Activated naive CD8-positive, alpha-beta T cell treated with anti-CD3 and anti-CD28 coated beads for 36 hours (primary cell): Measurements from ENCODE around the gene CACNA1C. TPM values are rescaled to one million over a fixed set of nuclear protein-coding genes. Genes with fewer than 3 reads are reported as not detected.

Experiments
- DNase-seq: peaks from one replicate; pipeline ENCODE4 v3.0.0; 2021
- H3K27ac Mint-ChIP-seq: one replicate; pipeline ENCODE4 v1.8.0; 2022; ENCODE audit warnings: mild to moderate bottlenecking, moderate library complexity, mixed read lengths
- H3K27me3 Mint-ChIP-seq: one replicate; pipeline ENCODE4 v1.8.0; 2022; ENCODE audit warnings: mild to moderate bottlenecking, mixed read lengths
- H3K36me3 Mint-ChIP-seq: one replicate; pipeline ENCODE4 v1.8.0; 2021; ENCODE audit warnings: mild to moderate bottlenecking, mixed read lengths
- H3K4me1 Mint-ChIP-seq: one replicate; pipeline ENCODE4 v1.8.0; 2021; ENCODE audit warnings: mixed read lengths
- H3K4me3 Mint-ChIP-seq: one replicate; pipeline ENCODE4 v1.8.0; 2022; ENCODE audit warnings: mild to moderate bottlenecking, moderate library complexity, mixed read lengths
- H3K9me3 Mint-ChIP-seq: one replicate; pipeline ENCODE4 v1.8.0; 2022; ENCODE audit warnings: mixed read lengths
- total RNA-seq, 2 experiments: library from RNA; stranded (reverse); gene quantifications; one replicate each; pipeline ENCODE4 v1.2.3, GENCODE V29; 2021

The CACNA1C gene
- total RNA-seq, 2 experiments from 2014 or later, result 0.02 to 0.14 TPM

DNA sequence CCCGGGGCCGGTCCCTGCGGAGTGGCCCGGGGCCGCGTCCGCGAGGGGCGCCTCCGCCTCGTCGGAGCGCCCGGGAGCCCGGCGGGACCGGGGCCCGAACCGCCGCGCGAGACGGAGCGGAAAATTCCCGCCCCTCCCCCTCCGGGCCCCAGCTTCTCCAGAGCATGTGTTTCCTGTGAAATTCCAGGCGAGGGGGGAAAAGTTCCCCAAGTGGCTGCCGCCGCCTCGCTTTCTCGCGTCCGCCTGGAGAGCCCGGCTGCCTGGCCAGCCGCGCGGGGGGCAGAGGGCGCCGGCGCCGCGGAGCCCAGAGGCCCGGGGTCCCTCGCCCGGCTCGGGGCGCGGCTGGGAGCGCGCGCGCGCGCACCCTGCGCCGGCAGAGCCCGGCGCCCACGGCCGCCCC, 904 bp downstream of the CACNA1C start:
- no peak for DNase-seq
- no peaks in the 10 kb centered on the region for H3K36me3 Mint-ChIP-seq
- H3K9me3 Mint-ChIP-seq, result no peaks in the 10 kb centered on the region
- H3K27me3 Mint-ChIP-seq, result peaks cover 71% of the 10 kb centered on the region
- H3K27ac Mint-ChIP-seq, result no peak overlapping the region
- no peak overlapping the region for H3K4me3 Mint-ChIP-seq
- peaks cover 7% of the 10 kb centered on the region for H3K4me1 Mint-ChIP-seq

DNA sequence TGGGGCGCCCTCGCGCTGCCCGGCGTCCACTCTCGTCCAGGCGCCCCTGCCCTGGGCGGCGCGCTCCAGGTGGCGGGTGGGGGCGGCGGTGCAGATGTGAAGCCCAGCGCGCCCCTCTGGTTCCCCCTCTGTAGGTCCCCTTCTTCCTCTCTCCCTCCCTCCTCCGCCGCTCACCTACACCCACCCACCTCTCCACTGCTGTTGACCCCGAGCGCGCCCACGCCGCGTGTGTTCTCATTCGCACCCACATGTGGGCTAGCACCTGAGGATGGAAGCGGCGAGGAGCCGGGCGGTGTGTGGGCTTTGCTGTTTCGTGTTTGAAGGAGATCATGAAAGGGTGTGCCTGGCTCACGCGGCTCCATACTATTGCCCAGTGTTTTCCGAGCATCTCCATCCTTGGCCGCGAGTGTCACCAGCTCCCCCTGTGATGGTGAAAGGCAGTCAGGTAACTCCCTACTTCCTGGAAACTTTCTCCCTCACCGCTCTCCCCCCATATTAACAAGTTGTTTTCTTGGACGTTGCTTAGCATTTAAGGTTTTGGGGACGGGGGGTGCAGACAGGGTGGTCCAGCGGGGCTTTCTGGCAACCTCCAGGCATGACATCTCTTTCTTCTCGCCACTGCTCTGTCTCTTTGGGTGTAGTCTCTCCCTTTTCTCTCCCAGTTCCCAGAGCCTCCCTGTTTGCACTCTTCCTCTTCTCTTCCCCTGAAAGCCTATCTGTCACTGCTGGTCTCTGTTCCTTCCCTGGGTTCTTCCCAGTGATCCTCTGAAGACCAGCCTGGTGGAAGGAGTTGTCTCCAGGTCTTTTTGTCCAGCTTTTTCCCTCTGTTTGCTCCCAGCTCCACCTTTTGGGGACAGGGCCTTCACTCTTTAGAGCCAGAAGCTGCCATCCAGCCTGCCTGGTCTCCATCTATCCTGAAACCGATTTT, 1.6 kb downstream of the CACNA1C start:
- H3K27me3 Mint-ChIP-seq, result peaks cover 64% of the 10 kb centered on the region
- DNase-seq, result no peak
- peak overlapping the region; percentile 64 for H3K4me3 Mint-ChIP-seq
- peaks cover 7% of the 10 kb centered on the region for H3K4me1 Mint-ChIP-seq
- no peak overlapping the region for H3K27ac Mint-ChIP-seq
- no peaks in the 10 kb centered on the region for H3K36me3 Mint-ChIP-seq
- no peaks in the 10 kb centered on the region for H3K9me3 Mint-ChIP-seq

DNA sequence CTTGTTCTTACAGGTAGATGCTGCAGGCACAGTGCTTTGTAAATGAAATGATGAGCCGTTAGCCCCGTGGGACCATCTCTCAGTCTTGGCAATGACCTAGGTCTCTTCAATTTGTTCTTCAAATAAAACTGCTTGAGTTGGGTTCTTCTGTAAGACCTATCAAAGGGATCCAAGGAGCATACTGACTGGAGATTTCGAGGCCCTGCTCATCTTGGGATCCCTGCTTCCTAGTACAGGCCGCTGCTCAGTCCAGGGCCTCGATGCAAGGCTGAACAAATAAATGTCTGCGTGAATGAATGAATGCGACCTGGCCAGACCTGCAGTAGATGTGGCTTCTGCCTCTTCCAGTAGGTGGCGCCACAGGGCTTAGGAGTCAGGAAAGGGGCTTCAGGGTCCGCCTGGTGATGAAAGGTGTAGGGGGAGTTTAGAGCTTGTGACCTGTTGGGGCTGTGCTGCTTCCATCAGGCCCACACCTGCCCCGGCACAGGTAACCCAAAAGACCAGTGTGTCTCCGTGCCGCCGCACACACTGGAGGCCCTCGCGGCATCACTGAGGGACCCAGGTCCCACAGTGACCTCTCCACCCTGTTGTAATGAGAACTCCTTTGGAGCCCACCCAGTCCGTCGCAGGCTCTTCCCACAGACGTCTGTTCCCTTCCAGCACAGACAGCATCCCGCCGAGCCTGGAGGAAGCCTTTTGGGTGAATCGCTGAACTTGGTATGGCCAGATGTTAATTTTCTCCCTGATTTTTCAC, 4.4 kb downstream of the CACNA1C start:
- Mint-ChIP-seq H3K4me3 (no peak overlapping the region), H3K36me3 (no peaks in the 10 kb centered on the region), H3K4me1 (peaks cover 5% of the 10 kb centered on the region), H3K27ac (no peak overlapping the region), H3K9me3 (no peaks in the 10 kb centered on the region), H3K27me3 (peaks cover 40% of the 10 kb centered on the region)
- peak; percentile 62 for DNase-seq

DNA sequence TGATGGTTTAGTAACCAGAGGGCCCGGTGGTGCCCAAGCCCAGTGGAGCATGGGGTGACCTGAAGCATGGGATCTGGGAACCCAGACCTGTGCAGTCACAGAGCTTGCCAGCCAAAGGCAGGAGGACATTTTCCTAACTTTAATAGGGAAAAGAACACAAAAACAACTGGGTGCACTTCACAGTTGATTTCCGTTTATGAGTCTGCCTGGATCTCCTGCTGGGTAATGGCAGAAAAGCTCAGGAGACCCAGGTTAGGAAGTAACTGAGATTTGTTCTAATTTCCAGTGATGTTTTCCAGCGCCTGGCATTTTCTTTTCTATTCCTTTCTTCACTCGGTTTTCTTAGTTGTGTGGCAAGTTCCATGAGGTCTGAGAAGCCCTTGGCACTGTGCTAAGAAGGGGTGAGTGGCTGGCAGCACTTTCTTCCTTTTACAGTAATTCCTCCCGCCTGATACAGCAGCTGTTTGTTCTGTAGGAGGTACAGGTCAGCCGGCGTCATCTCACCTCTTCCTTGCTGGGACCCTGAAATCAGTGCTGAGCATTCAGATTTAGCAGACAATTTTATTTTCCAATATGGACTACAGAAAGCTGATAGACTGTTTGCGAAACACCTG, 5.1 kb downstream of the CACNA1C start:
- Mint-ChIP-seq H3K4me1 (peaks cover 5% of the 10 kb centered on the region), H3K9me3 (no peaks in the 10 kb centered on the region), H3K4me3 (no peak overlapping the region), H3K27ac (no peak overlapping the region), H3K27me3 (peaks cover 38% of the 10 kb centered on the region), H3K36me3 (no peaks in the 10 kb centered on the region)
- no peak for DNase-seq

DNA sequence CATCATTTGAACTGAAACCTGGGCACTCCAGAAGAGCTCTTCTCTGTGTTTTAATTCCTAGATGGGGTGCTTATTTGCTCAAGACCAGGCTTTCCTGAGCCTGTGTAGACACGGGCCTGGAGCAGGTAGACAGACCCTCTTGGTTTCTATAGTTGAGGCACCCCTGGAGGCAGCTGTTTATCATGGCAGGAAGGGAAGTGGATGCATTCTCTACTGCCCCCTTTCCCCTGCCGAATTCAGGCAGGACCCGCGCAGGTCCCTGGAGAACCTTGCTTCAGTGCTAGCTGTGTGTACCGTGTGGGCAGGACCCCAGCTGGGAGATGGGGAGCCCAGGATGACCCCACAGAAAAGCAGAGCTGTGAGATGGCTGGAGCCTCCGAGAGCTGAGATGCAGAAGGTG, 6.0 kb downstream of the CACNA1C start:
- peaks cover 4% of the 10 kb centered on the region for H3K4me1 Mint-ChIP-seq
- H3K27me3 Mint-ChIP-seq, result peaks cover 34% of the 10 kb centered on the region
- H3K27ac Mint-ChIP-seq, result no peak overlapping the region
- H3K36me3 Mint-ChIP-seq, result no peaks in the 10 kb centered on the region
- H3K4me3 Mint-ChIP-seq, result no peak overlapping the region
- no peaks in the 10 kb centered on the region for H3K9me3 Mint-ChIP-seq
- no peak for DNase-seq

DNA sequence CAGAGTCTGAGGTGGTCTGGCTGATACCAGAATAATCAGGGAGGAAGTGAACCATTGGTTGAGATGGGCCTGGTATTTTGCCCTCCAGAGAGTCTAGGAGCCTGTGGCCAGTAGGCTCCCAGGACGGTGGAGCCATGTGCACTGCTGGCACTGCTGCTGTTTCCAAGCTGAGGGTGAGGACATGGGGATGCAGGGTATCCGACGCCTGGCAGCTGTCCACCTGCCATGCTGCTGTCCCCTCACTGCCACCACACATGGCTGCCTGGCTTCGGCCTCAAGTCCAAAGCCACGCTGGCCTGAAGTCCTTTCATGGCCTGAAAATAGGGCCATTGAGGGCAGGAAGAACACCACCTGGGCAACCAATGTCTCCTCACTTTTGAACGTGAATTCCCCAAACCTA, 8.6 kb downstream of the CACNA1C start:
- H3K36me3 Mint-ChIP-seq, result no peaks in the 10 kb centered on the region
- DNase-seq, result no peak
- H3K9me3 Mint-ChIP-seq, result no peaks in the 10 kb centered on the region
- no peak overlapping the region for H3K27ac Mint-ChIP-seq
- no peak overlapping the region for H3K4me3 Mint-ChIP-seq
- peaks cover 11% of the 10 kb centered on the region for H3K27me3 Mint-ChIP-seq
- H3K4me1 Mint-ChIP-seq, result peaks cover 10% of the 10 kb centered on the region

DNA sequence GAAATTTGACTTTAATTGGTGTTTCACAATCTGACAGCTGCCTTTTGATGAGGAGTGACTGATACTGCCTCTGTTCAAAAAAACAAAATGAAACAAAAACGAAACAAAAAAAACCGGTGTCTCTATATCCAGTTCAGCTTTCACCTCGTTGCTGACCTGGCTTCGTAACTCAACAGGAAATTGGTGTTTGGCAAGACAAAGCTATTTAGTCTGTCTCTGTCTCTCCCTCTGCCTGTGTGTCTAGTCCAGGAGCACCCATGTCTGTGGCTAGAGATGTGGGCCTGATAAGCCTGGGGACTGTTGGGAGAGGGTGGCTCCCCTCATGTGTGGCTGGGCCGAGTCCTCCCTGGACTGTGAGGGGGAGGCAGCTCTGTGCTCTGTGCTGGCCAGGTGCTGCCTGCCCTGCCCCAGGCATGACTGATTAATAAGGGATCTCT, 11.3 kb downstream of the CACNA1C start:
- peak overlapping the region; percentile 72 for H3K27ac Mint-ChIP-seq
- peaks cover 10% of the 10 kb centered on the region for H3K4me1 Mint-ChIP-seq
- no peaks in the 10 kb centered on the region for H3K27me3 Mint-ChIP-seq
- peak overlapping the region; percentile 52 for H3K4me3 Mint-ChIP-seq
- H3K36me3 Mint-ChIP-seq, result no peaks in the 10 kb centered on the region
- no peaks in the 10 kb centered on the region for H3K9me3 Mint-ChIP-seq
- DNase-seq, result peak; percentile 7

DNA sequence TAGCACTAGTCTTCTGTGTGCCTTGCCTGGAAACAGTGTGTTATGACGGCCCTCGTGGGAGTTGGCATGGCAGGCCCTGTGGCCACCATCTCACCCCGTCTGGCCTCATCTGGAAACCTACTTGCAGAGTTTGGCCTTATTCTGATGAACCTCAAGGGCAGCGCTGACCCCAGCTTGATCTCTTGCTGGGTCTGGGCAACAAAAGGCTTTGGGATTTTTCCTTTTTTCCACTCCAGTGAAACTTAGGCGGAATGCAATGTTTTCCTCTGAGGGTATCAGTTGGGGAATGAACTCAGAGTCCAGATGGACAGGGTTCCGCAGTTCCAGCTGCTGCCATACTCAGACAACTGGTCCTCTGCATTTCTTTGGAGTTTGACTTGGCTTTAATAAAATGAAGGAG, 15.9 kb downstream of the CACNA1C start:
- no peak for DNase-seq
- peaks cover 15% of the 10 kb centered on the region for H3K9me3 Mint-ChIP-seq

DNA sequence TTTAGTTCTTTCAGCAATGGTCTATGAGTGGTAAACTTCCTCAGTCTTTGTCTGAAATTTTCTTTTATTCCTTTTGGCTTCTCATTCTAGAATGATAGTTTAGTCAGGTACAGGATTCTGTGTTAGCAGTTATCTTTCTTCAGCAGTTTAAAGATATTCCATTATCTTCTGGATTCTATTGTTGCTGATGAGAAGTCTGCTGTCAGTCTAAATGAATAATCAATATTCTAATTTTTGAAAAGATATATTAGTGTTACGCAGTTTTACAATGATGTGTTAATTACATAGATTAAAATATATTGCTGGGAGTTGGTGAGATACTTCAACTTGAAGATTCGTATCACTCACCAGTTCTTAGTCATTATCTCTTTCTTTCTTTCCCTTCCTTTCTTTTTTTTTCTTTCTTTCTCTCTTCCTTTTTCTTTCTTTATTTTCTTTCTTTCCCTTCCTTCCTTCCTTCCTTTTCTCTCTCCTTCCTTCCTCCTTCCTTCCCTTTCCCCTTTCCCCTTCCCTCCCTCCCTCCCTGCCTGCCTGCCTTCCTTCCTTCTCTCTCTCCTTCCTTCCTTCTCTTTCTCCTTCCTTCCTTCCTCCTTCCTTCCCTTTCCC, 17.8 kb downstream of the CACNA1C start:
- no peak for DNase-seq
- Mint-ChIP-seq H3K27ac (no peak overlapping the region), H3K4me1 (no peaks in the 10 kb centered on the region), H3K27me3 (peaks cover 3% of the 10 kb centered on the region), H3K4me3 (no peak overlapping the region), H3K36me3 (no peaks in the 10 kb centered on the region), H3K9me3 (peaks cover 15% of the 10 kb centered on the region)

More for the DNA sequence above, 15.9 kb downstream of the CACNA1C start:
- peaks cover 10% of the 10 kb centered on the region for H3K4me1 Mint-ChIP-seq
- peaks cover 3% of the 10 kb centered on the region for H3K27me3 Mint-ChIP-seq
- no peak overlapping the region for H3K27ac Mint-ChIP-seq
- no peaks in the 10 kb centered on the region for H3K36me3 Mint-ChIP-seq
- H3K4me3 Mint-ChIP-seq, result no peak overlapping the region

DNA sequence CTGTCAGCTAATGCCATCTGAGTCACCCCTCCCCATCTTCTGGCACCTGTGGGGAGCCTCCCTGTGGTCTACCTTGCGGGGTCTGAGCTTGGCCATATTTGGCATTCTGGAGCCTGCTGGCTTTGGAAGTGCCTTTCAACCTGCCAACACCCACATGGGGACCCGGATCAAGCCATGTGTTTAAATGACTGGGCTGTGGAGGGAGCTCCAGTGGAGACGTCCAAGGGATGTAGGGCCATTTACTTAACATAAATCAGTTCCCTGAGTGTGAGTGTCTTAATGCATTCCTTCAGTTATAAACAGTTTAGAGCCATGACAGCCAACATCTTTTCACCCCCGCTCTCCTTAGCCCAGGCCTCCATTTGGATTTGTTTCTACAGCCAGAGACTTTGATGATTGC, 22.0 kb downstream of the CACNA1C start:
- peaks cover 16% of the 10 kb centered on the region for H3K9me3 Mint-ChIP-seq
- no peak for DNase-seq
- no peaks in the 10 kb centered on the region for H3K36me3 Mint-ChIP-seq
- no peak overlapping the region for H3K27ac Mint-ChIP-seq
- peaks cover 3% of the 10 kb centered on the region for H3K27me3 Mint-ChIP-seq
- H3K4me1 Mint-ChIP-seq, result no peaks in the 10 kb centered on the region
- H3K4me3 Mint-ChIP-seq, result no peak overlapping the region

DNA sequence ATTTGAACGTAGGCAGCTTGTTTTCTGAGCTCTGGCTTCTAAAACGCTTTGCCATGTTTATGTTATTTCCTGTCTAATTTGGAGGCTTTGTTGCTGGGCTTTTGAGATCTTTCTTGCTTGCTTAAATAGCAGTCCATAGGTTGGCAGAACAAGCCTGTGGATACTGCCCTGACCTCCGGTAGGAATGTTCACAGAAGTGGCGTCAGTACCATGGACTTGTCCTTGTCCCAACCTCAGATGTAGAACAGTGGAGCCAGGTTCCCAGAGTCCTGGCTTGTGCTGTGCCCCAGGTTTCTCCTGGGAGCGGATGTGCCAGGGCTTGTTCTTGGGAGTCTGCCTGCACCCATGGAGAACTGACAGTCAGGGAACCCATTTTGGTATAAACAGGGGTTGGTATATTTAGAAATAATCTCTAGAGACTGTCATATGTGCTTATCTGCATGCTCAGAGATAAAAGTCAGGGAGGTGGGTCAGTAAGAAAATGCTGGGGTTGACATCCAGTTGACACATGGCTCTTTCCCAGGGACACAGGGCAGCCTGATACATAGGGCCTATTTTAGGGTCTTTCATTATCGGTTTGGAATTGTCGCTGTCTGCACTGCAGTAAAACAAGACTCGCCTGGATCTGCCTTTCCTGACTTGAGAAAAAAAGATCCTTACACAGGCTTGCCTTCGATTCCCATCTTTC, 22.9 kb downstream of the CACNA1C start:
- Mint-ChIP-seq H3K36me3 (no peaks in the 10 kb centered on the region), H3K27ac (no peak overlapping the region), H3K27me3 (peaks cover 3% of the 10 kb centered on the region), H3K4me3 (no peak overlapping the region), H3K4me1 (no peaks in the 10 kb centered on the region), H3K9me3 (peaks cover 14% of the 10 kb centered on the region)
- no peak for DNase-seq

DNA sequence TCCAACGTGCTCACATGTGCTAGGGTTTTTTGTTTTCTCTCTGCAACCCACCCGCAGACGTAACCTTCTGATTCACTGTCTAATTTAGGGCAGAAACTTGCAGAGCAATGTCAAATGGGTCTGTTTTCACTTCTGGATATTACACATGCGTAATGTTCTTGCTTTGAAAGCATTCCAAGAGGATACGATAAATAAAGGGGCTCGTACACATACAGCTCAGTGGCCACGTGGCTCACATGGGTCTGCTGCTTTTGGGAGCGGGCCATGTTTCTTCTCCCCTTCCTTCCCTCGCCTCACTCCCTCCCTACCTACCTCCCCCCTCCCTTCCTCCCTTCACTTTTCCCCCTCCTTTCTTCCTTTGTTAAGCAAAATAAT, 23.4 kb downstream of the CACNA1C start:
- H3K4me1 Mint-ChIP-seq, result no peaks in the 10 kb centered on the region
- H3K27ac Mint-ChIP-seq, result no peak overlapping the region
- peaks cover 16% of the 10 kb centered on the region for H3K9me3 Mint-ChIP-seq
- H3K27me3 Mint-ChIP-seq, result peaks cover 3% of the 10 kb centered on the region
- DNase-seq, result no peak
- H3K36me3 Mint-ChIP-seq, result no peaks in the 10 kb centered on the region
- H3K4me3 Mint-ChIP-seq, result no peak overlapping the region

DNA sequence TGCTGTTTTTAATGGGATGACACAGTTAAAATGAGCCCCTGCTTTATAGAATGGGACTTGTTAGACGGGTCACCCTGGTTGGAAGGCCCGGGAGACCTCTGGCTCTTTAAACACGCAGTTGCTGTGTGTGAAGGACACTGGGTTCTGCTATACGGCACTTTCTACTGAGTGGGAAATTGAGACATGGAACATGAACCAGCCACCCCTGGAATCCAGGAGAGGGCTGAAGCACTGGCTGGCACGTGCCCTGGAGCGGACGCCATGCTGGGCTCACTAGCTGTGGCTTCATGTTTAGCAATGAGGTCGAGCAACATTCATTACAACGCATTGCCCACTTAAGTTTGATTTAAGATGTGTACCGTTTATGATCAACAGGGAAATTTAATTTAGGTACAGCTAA, 23.9 kb downstream of the CACNA1C start:
- H3K27ac Mint-ChIP-seq, result no peak overlapping the region
- no peak overlapping the region for H3K4me3 Mint-ChIP-seq
- no peaks in the 10 kb centered on the region for H3K36me3 Mint-ChIP-seq

DNA sequence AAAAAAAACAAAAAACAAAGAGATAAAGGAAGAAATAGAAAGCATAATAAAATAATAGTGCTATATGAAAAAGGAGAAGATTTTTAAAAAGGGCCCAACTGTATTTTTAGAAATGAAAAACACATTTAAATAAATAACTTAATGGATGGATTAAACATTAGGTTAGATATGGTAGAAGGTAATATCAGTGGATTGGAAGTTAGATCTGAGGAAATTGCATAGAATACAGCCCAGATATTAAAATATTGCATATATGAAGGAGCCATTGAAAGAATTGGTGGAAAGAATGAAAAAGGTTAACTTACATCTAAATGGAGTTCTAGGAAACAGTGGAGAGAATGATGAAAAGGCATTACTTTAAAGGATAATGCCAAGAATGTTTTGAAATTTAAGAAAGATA, 27.8 kb downstream of the CACNA1C start:
- H3K9me3 Mint-ChIP-seq, result peaks cover 10% of the 10 kb centered on the region
- no peaks in the 10 kb centered on the region for H3K4me1 Mint-ChIP-seq
- no peak overlapping the region for H3K4me3 Mint-ChIP-seq
- H3K36me3 Mint-ChIP-seq, result no peaks in the 10 kb centered on the region
- H3K27ac Mint-ChIP-seq, result no peak overlapping the region
- no peaks in the 10 kb centered on the region for H3K27me3 Mint-ChIP-seq
- no peak for DNase-seq

More for the DNA sequence above, 23.9 kb downstream of the CACNA1C start:
- Mint-ChIP-seq H3K4me1 (no peaks in the 10 kb centered on the region), H3K9me3 (peaks cover 10% of the 10 kb centered on the region), H3K27me3 (peaks cover 3% of the 10 kb centered on the region)
- DNase-seq, result no peak
